HepG2 (cell line): Measurements from ENCODE around the gene ASPHD1. TPM values are rescaled to one million over a fixed set of nuclear protein-coding genes. Genes with fewer than 3 reads are reported as not detected.

Source experiments
- ATF3 ChIP-seq: sonication (generic); formaldehyde crosslinking; IDR thresholded peaks from 2 replicates; pipeline ENCODE4 v1.4.0; 2020; ENCODE audit warnings: missing genetic modification reagents
- DBP ChIP-seq: sonication (generic); formaldehyde crosslinking; IDR thresholded peaks from 2 replicates; pipeline ENCODE4 v1.4.0; 2020; ENCODE audit warnings: missing genetic modification reagents; ENCODE audit errors: not compliant biosample characterization
- ERF ChIP-seq: IDR thresholded peaks from 2 replicates; pipeline ENCODE4 v1.6.1; 2018; ENCODE audit warnings: missing biosample characterization, missing genetic modification reagents
- HMGXB4 ChIP-seq, 2 experiments: sonication (generic) in 1 of 2; formaldehyde crosslinking in 1 of 2; IDR thresholded peaks; 2 replicates each; pipeline versions ENCODE4 v1.4.0 to v1.6.1; 2018 to 2020; ENCODE audit warnings: missing genetic modification reagents in 2 of 2, borderline replicate concordance in 1 of 2, low read depth in 1 of 2, mild to moderate bottlenecking in 1 of 2, missing biosample characterization in 1 of 2
- HNF1A ChIP-seq, 2 experiments: sonication (generic) in 1 of 2; formaldehyde crosslinking in 1 of 2; IDR thresholded peaks; 2 replicates each; pipeline versions ENCODE4 v1.4.0 to v1.6.1; 2016 to 2020; ENCODE audit warnings: borderline replicate concordance in 1 of 2, low read depth in 1 of 2, mild to moderate bottlenecking in 1 of 2, missing genetic modification reagents in 1 of 2
- HOXA5 ChIP-seq: sonication (generic); formaldehyde crosslinking; IDR thresholded peaks from 2 replicates; pipeline ENCODE4 v1.4.0; 2020; ENCODE audit warnings: missing genetic modification reagents
- IKZF1 ChIP-seq: fragments of 450-650 bp; IDR thresholded peaks from 2 replicates; pipeline ENCODE4 v1.7.1; 2016
- IRX3 ChIP-seq: sonication (generic); formaldehyde crosslinking; IDR thresholded peaks from 2 replicates; pipeline ENCODE4 v1.8.1; 2023; ENCODE audit warnings: mild to moderate bottlenecking, low read depth, missing genetic modification reagents, borderline replicate concordance
- ISL2 ChIP-seq: sonication (generic); formaldehyde crosslinking; IDR thresholded peaks from 2 replicates; pipeline ENCODE4 v1.5.0; 2020; ENCODE audit warnings: missing genetic modification reagents
- PCBP2 ChIP-seq: fragments of 200-400 bp; formaldehyde crosslinking; optimal IDR thresholded peaks from 2 replicates; pipeline ENCODE3; 2018; ENCODE audit warnings: low read length, low read depth; ENCODE audit not compliant: poor library complexity, severe bottlenecking
- PITX1 ChIP-seq: sonication (generic); formaldehyde crosslinking; IDR thresholded peaks from 2 replicates; pipeline ENCODE4 v1.5.1; 2020; ENCODE audit warnings: mild to moderate bottlenecking, missing genetic modification reagents
- THAP8 ChIP-seq: sonication (generic); formaldehyde crosslinking; IDR thresholded peaks from 2 replicates; pipeline ENCODE4 v1.5.1; 2020; ENCODE audit warnings: missing genetic modification reagents, mild to moderate bottlenecking, borderline replicate concordance
- ZBTB34 ChIP-seq: sonication (generic); formaldehyde crosslinking; IDR thresholded peaks from 2 replicates; pipeline ENCODE4 v1.8.0; 2022; ENCODE audit warnings: mild to moderate bottlenecking, missing genetic modification reagents
- ZNF205 ChIP-seq: IDR thresholded peaks from 2 replicates; pipeline ENCODE4 v1.6.1; 2018; ENCODE audit warnings: missing biosample characterization, missing genetic modification reagents
- ZNF292 ChIP-seq: sonication (generic); formaldehyde crosslinking; IDR thresholded peaks from 2 replicates; pipeline ENCODE4 v1.8.1; 2022; ENCODE audit warnings: mild to moderate bottlenecking, low read depth, missing genetic modification reagents, borderline replicate concordance
- ZNF317 ChIP-seq: sonication (generic); formaldehyde crosslinking; IDR thresholded peaks from 2 replicates; pipeline ENCODE4 v1.5.0; 2020; ENCODE audit warnings: mild to moderate bottlenecking, missing genetic modification reagents
- ZNF333 ChIP-seq: sonication (generic); formaldehyde crosslinking; IDR thresholded peaks from 2 replicates; pipeline ENCODE4 v1.4.0; 2020; ENCODE audit warnings: mild to moderate bottlenecking, missing genetic modification reagents, borderline replicate concordance
- ZNF792 ChIP-seq: IDR thresholded peaks from 2 replicates; pipeline ENCODE4 v1.6.1; 2016
- ZSCAN31 ChIP-seq: sonication (generic); formaldehyde crosslinking; IDR thresholded peaks from 2 replicates; pipeline ENCODE4 v1.5.0; 2020; ENCODE audit warnings: low read depth, mild to moderate bottlenecking, missing genetic modification reagents
- polyA plus RNA-seq, 8 experiments: library from polyadenylated mRNA; depleted of rRNA in 3 of 8; stranded (reverse) in 7 of 8; unstranded in 1 of 8; fragments of >200 nt; fragmentation: Illumina TruSeq in 4 of 8; extraction: Trizol in 4 of 8; gene quantifications; 2 replicates each; pipeline versions ENCODE4 v1.2.1 to v1.2.3, GENCODE V29; 2011 to 2016; ENCODE audit warnings: low read depth in 4 of 8, missing spikeins in 1 of 8, mixed read lengths in 1 of 8; ENCODE audit not compliant: insufficient read depth in 1 of 8
- total RNA-seq, 5 experiments: library from RNA; depleted of rRNA; stranded (reverse); fragments of >200 nt; fragmentation: Illumina TruSeq; extraction: Trizol; gene quantifications; 2 replicates each; pipeline ENCODE4 v1.2.3, GENCODE V29; 2016; ENCODE audit warnings: low read depth in 1 of 5

The ASPHD1 gene
- total and polyA plus RNA-seq, 2 of the 13 experiments (the other 11 are each of a cell fraction or from before 2014, with no cell fraction given): 13.1 to 19.7 TPM

GRCh38 chr16:29899516-29900101, 679 bp upstream of the ASPHD1 start, which contains the start of gene SEZ6L2 (continued):
- TF ChIP-seq ZBTB34 (CRISPR knock-in tag): no peak
- peak; percentile 77 for TF ChIP-seq ZSCAN31
- TF ChIP-seq IRX3: peak; percentile 95; the same call in 1 of the 2 replicates
- peak; percentile 50; the same call in 1 of the 2 replicates for TF ChIP-seq ZNF205 (CRISPR knock-in tag)
- TF ChIP-seq HMGXB4 (CRISPR knock-in tag; IDR thresholded peaks at IDR 0.05; ENCODE audit: borderline replicate concordance in 1 of 2, low read depth in 1 of 2): peak in 1 of 2 experiments; percentile 30; a peak in 2 of 4 replicates
- peak; percentile 99; the same call in 1 of the 2 replicates for TF ChIP-seq HOXA5
- TF ChIP-seq IKZF1: no peak
- TF ChIP-seq THAP8 (CRISPR knock-in tag): no peak
- no peak for TF ChIP-seq PCBP2
- no peak for TF ChIP-seq ZNF292
- no peak for TF ChIP-seq HNF1A (IDR thresholded peaks at IDR 0.05; ENCODE audit: low read depth)
- TF ChIP-seq HNF1A (CRISPR knock-in tag; IDR thresholded peaks at IDR 0.05; ENCODE audit: borderline replicate concordance): no peak
- TF ChIP-seq ISL2 (CRISPR knock-in tag): peak; percentile 82
- TF ChIP-seq PITX1 (CRISPR knock-in tag): peak; percentile 82; the same call in 1 of the 2 replicates
- peak; percentile 98 for TF ChIP-seq DBP
- TF ChIP-seq ERF (CRISPR knock-in tag): peak; percentile 49; the same call in 1 of the 2 replicates
- 0 out of 2 replicates have a peak, but pooled peaks have one; percentile 63 for TF ChIP-seq ZNF792 (CRISPR knock-in tag)
- 0 out of 2 replicates have a peak, but pooled peaks have one; percentile 24 for TF ChIP-seq ZNF333 (CRISPR knock-in tag)
- peak; percentile 79; the same call in 1 of the 2 replicates for TF ChIP-seq ATF3
- 0 out of 2 replicates have a peak, but pooled peaks have one; percentile 47 for TF ChIP-seq ZNF317 (CRISPR knock-in tag)
